ENCODE results near the gene NRG2. TPM values are rescaled to one million over a fixed set of nuclear protein-coding genes. Genes with fewer than 3 reads are reported as not detected.

The NRG2 gene
- total and polyA plus RNA-seq, 2 donors (not counting 3 experiments of a cell fraction or from before 2014, with no cell fraction given): 0.26 to 0.42 TPM

GRCh38 chr5:139962445-139962844, 80.7 kb downstream of the NRG2 start:
- Histone ChIP-seq H3K9me1 (replicated peaks; ENCODE audit: control insufficient read depth, extremely low read depth, insufficient read depth, low read length) (no peaks in the 10 kb centered on the region), H3K79me2 (ENCODE audit: control insufficient read depth, insufficient read depth, low read length) (no peaks in the 10 kb centered on the region), H2AFZ (ENCODE audit: low read depth, low read length) (no peak overlapping the region), H3K9ac (replicated peaks; ENCODE audit: extremely low read depth, insufficient read depth, low read length) (no peak overlapping the region), H3K27me3 (ENCODE audit: control insufficient read depth in 2 of 2, insufficient read depth in 2 of 2, low read length in 2 of 2) (peaks cover 11 to 17% of the 10 kb centered on the region in 2 experiments), H3K4me1 (ENCODE audit: control insufficient read depth, extremely low read depth, insufficient read depth, low read length) (no peaks in the 10 kb centered on the region), H3K9me3 (replicated peaks; ENCODE audit: control insufficient read depth, insufficient read depth, low read length) (no peaks in the 10 kb centered on the region), H3K27ac (ENCODE audit: insufficient read depth, low read depth, low read length) (no peak overlapping the region), H3K36me3 (ENCODE audit: control insufficient read depth in 2 of 2, extremely low read depth in 1 of 2, insufficient read depth in 2 of 2, low read length in 2 of 2) (no peaks in the 10 kb centered on the region), H4K20me1 (replicated peaks; ENCODE audit: control insufficient read depth, extremely low read depth, insufficient read depth, low read length) (no peaks in the 10 kb centered on the region), H3K4me2 (ENCODE audit: insufficient read depth, low read length) (no peak overlapping the region), H3K4me3 (replicated peaks in 1 of 3; ENCODE audit: insufficient read depth in 1 of 3, low read depth in 1 of 3, low read length in 3 of 3) (no peak overlapping the region)
- intact Hi-C loops (cut with micrococcal nuclease): no loop called here
- no peak for DNase-seq (ENCODE audit: low read depth, low spot score)
- no peak for TF ChIP-seq POLR2AphosphoS5 (IDR thresholded peaks at IDR 0.05; ENCODE audit: insufficient read depth, low read depth, low read length)
- TF ChIP-seq JUN (IDR thresholded peaks at IDR 0.05; ENCODE audit: borderline replicate concordance, insufficient read depth, insufficient read length, low read depth): no peak
- TF ChIP-seq, protein P1, sequence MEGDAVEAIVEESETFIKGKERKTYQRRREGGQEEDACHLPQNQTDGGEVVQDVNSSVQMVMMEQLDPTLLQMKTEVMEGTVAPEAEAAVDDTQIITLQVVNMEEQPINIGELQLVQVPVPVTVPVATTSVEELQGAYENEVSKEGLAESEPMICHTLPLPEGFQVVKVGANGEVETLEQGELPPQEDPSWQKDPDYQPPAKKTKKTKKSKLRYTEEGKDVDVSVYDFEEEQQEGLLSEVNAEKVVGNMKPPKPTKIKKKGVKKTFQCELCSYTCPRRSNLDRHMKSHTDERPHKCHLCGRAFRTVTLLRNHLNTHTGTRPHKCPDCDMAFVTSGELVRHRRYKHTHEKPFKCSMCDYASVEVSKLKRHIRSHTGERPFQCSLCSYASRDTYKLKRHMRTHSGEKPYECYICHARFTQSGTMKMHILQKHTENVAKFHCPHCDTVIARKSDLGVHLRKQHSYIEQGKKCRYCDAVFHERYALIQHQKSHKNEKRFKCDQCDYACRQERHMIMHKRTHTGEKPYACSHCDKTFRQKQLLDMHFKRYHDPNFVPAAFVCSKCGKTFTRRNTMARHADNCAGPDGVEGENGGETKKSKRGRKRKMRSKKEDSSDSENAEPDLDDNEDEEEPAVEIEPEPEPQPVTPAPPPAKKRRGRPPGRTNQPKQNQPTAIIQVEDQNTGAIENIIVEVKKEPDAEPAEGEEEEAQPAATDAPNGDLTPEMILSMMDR (IDR thresholded peaks at IDR 0.05; ENCODE audit: extremely low read depth in 1 of 2, insufficient read depth in 1 of 2, low read depth in 1 of 2, low read length in 2 of 2): no peak
- no peak for FAIRE-seq
- no TSS peak for BruUV-seq (replicated peaks)
- POLR2A ChIA-PET: no interaction called here
- CTCF ChIA-PET: no interaction called here
- dilution Hi-C loops (cut with MboI; ENCODE audit: extremely low pct_ligation_motif_present, low sequenced_read_pairs): no loop called here

DNA sequence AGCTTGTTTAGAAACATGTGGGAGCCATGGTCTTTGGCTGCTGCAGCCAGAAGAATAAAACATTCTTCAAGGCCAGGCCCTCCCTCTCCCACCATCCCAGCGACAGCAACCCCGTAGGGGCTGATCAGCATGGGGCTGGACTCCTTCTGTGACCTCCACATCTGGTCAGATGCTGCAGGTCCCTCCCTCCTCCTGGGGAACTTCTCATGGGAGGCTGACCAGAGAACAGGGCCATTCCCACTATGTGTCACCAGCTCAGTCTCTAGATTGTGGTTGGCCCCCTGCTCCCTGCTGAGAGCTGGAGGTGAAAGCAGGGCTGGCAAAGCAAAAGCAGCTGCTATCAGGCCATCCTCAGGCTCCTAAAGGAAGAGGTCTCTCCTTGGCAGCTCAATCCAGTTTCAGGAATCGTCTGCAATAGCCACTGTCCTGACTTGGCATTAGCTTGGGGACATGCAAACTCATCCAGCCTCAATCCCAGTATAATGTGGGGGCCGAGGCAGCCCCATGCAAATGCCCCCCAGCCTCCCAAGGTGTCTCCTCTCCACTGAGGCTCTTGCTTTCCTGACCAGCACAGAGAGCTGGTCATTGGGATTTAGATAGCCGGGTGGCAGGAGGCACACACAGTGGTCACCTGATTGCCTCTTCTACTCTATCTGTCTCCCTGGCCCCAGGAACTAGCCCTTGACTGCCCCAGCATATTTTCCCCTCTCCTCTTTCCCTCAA, 81.5 kb downstream of the NRG2 start:
- Histone ChIP-seq H3K4me2 (ENCODE audit: insufficient read depth, low read length) (no peak overlapping the region), H3K9me1 (replicated peaks; ENCODE audit: control insufficient read depth, extremely low read depth, insufficient read depth, low read length) (no peaks in the 10 kb centered on the region), H3K4me1 (ENCODE audit: control insufficient read depth, extremely low read depth, insufficient read depth, low read length) (no peaks in the 10 kb centered on the region), H3K36me3 (ENCODE audit: control insufficient read depth in 2 of 2, extremely low read depth in 1 of 2, insufficient read depth in 2 of 2, low read length in 2 of 2) (no peaks in the 10 kb centered on the region), H4K20me1 (replicated peaks; ENCODE audit: control insufficient read depth, extremely low read depth, insufficient read depth, low read length) (no peaks in the 10 kb centered on the region), H3K27ac (ENCODE audit: insufficient read depth, low read depth, low read length) (no peak overlapping the region), H3K9me3 (replicated peaks; ENCODE audit: control insufficient read depth, insufficient read depth, low read length) (no peaks in the 10 kb centered on the region), H3K9ac (replicated peaks; ENCODE audit: extremely low read depth, insufficient read depth, low read length) (no peak overlapping the region), H3K79me2 (ENCODE audit: control insufficient read depth, insufficient read depth, low read length) (no peaks in the 10 kb centered on the region), H3K4me3 (replicated peaks in 1 of 3; ENCODE audit: insufficient read depth in 1 of 3, low read depth in 1 of 3, low read length in 3 of 3) (no peak overlapping the region), H2AFZ (ENCODE audit: low read depth, low read length) (no peak overlapping the region), H3K27me3 (ENCODE audit: control insufficient read depth in 2 of 2, insufficient read depth in 2 of 2, low read length in 2 of 2) (peaks cover 10 to 17% of the 10 kb centered on the region in 2 experiments)
- ChIA-PET CTCF (interaction anchor here (1.5 kb wide), 1 partner anchor 9 kb away, joined by 4 read pairs; no protein-coding TSS in a partner anchor), POLR2A (no interaction called here)
- no TSS peak for BruUV-seq (replicated peaks)
- dilution Hi-C loops (cut with MboI; ENCODE audit: extremely low pct_ligation_motif_present, low sequenced_read_pairs): no loop called here
- TF ChIP-seq MYC (IDR thresholded peaks at IDR 0.05; ENCODE audit: low read depth, low read length) (no peak), FOS (IDR thresholded peaks at IDR 0.05; ENCODE audit: borderline replicate concordance, insufficient read depth, low read length) (no peak), GATA2 (IDR thresholded peaks at IDR 0.05; ENCODE audit: insufficient read depth, insufficient read length, low read depth, low read length) (no peak), POLR2AphosphoS5 (IDR thresholded peaks at IDR 0.05; ENCODE audit: insufficient read depth, low read depth, low read length) (no peak), JUN (IDR thresholded peaks at IDR 0.05; ENCODE audit: borderline replicate concordance, insufficient read depth, insufficient read length, low read depth) (no peak), EZH2 (IDR thresholded peaks at IDR 0.05; ENCODE audit: borderline replicate concordance, low read depth, low read length, severe bottlenecking) (no peak), POLR2A (IDR thresholded peaks at IDR 0.05; ENCODE audit: low read depth, low read length) (no peak)
- TF ChIP-seq, protein P1 (IDR thresholded peaks at IDR 0.05; ENCODE audit: extremely low read depth in 1 of 2, insufficient read depth in 1 of 2, low read depth in 1 of 2, low read length in 2 of 2): no peak
- TF ChIP-seq, protein P2, sequence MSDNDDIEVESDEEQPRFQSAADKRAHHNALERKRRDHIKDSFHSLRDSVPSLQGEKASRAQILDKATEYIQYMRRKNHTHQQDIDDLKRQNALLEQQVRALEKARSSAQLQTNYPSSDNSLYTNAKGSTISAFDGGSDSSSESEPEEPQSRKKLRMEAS (IDR thresholded peaks at IDR 0.05; ENCODE audit: insufficient read depth, insufficient read length): no peak
- intact Hi-C loops (cut with micrococcal nuclease): no loop called here
- FAIRE-seq: no peak
- no peak for DNase-seq (ENCODE audit: low read depth, low spot score)

All from endothelial cell of umbilical vein (primary cell).